ENCODE data around the gene RAP1GDS1. TPM values are rescaled to one million over a fixed set of nuclear protein-coding genes. Genes with fewer than 3 reads are reported as not detected.

The RAP1GDS1 gene
- total and polyA plus RNA-seq, 7 donors: 5.6 to 12.4 (median 9.9) TPM

GRCh38 chr4:98232202-98232601, 29.0 kb upstream of the RAP1GDS1 start:
- DNase-seq (no peak), ATAC-seq (no peak)
- Histone ChIP-seq H3K4me3 (no peak overlapping the region), H3K9me3 (no peaks in the 10 kb centered on the region), H3K27ac (no peak overlapping the region), H3K4me1 (no peaks in the 10 kb centered on the region), H3K36me3 (ENCODE audit: insufficient read depth in 1 of 2, low read depth in 1 of 2) (no peaks in the 10 kb centered on the region), H3K27me3 (ENCODE audit: insufficient read depth in 3 of 3, low read length in 2 of 3) (no peaks in the 10 kb centered on the region)
- TF ChIP-seq, protein P1, sequence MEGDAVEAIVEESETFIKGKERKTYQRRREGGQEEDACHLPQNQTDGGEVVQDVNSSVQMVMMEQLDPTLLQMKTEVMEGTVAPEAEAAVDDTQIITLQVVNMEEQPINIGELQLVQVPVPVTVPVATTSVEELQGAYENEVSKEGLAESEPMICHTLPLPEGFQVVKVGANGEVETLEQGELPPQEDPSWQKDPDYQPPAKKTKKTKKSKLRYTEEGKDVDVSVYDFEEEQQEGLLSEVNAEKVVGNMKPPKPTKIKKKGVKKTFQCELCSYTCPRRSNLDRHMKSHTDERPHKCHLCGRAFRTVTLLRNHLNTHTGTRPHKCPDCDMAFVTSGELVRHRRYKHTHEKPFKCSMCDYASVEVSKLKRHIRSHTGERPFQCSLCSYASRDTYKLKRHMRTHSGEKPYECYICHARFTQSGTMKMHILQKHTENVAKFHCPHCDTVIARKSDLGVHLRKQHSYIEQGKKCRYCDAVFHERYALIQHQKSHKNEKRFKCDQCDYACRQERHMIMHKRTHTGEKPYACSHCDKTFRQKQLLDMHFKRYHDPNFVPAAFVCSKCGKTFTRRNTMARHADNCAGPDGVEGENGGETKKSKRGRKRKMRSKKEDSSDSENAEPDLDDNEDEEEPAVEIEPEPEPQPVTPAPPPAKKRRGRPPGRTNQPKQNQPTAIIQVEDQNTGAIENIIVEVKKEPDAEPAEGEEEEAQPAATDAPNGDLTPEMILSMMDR (IDR thresholded peaks at IDR 0.05): no peak
- intact Hi-C loops (cut with DNase I): no loop called here
- 52 to 60% (median 53%) methylated on average over 3 of the region's 3 CpGs for WGBS, 3 donors

GRCh38 chr4:98237204-98237603, 24.0 kb upstream of the RAP1GDS1 start:
- Histone ChIP-seq H3K27me3 (ENCODE audit: insufficient read depth in 3 of 3, low read length in 2 of 3) (no peaks in the 10 kb centered on the region), H3K4me3 (no peak overlapping the region), H3K36me3 (ENCODE audit: insufficient read depth in 1 of 2, low read depth in 1 of 2) (no peaks in the 10 kb centered on the region), H3K27ac (no peak overlapping the region), H3K9me3 (no peaks in the 10 kb centered on the region), H3K4me1 (no peaks in the 10 kb centered on the region)
- TF ChIP-seq, protein P1 (IDR thresholded peaks at IDR 0.05): no peak
- 75 to 76% (median 76%) methylated on average over 3 of the region's 3 CpGs for WGBS, 3 donors
- ATAC-seq (no peak), DNase-seq (no peak)
- intact Hi-C loops (cut with DNase I): no loop called here

GRCh38 chr4:98242063-98242462, 19.1 kb upstream of the RAP1GDS1 start:
- no peak overlapping the region for H3K27ac ChIP-seq
- TF ChIP-seq, protein P1 (IDR thresholded peaks at IDR 0.05): no peak
- WGBS, 3 donors: 92 to 97% (median 95%) methylated on average over 1 of the region's 1 CpG

GRCh38 chr4:98242538-98242937, 18.6 kb upstream of the RAP1GDS1 start:
- Histone ChIP-seq H3K4me3 (no peak overlapping the region), H3K4me1 (no peaks in the 10 kb centered on the region), H3K27ac (no peak overlapping the region), H3K36me3 (ENCODE audit: insufficient read depth in 1 of 2, low read depth in 1 of 2) (no peaks in the 10 kb centered on the region), H3K27me3 (ENCODE audit: insufficient read depth in 3 of 3, low read length in 2 of 3) (no peaks in the 10 kb centered on the region), H3K9me3 (no peaks in the 10 kb centered on the region)
- WGBS, 3 donors: 67 to 72% (median 68%) methylated on average over 2 of the region's 2 CpGs
- no peak for DNase-seq
- TF ChIP-seq, protein P1 (IDR thresholded peaks at IDR 0.05): no peak
- ATAC-seq: no peak
- intact Hi-C loops (cut with DNase I): no loop called here

More at GRCh38 chr4:98242063-98242462, 19.1 kb upstream of the RAP1GDS1 start:
- H3K27me3 ChIP-seq (ENCODE audit: insufficient read depth in 3 of 3, low read length in 2 of 3): no peaks in the 10 kb centered on the region
- ATAC-seq (no peak), DNase-seq (no peak)
- H3K36me3 ChIP-seq (ENCODE audit: insufficient read depth in 1 of 2, low read depth in 1 of 2): no peaks in the 10 kb centered on the region
- H3K4me1 ChIP-seq: no peaks in the 10 kb centered on the region
- H3K9me3 ChIP-seq: no peaks in the 10 kb centered on the region
- no peak overlapping the region for H3K4me3 ChIP-seq
- intact Hi-C loops (cut with DNase I): no loop called here

GRCh38 chr4:98245226-98245625, 16.0 kb upstream of the RAP1GDS1 start:
- no peak for ATAC-seq
- Histone ChIP-seq H3K9me3 (no peaks in the 10 kb centered on the region), H3K27me3 (ENCODE audit: insufficient read depth in 3 of 3, low read length in 2 of 3) (no peaks in the 10 kb centered on the region), H3K4me3 (no peak overlapping the region), H3K27ac (no peak overlapping the region), H3K4me1 (no peaks in the 10 kb centered on the region), H3K36me3 (ENCODE audit: insufficient read depth in 1 of 2, low read depth in 1 of 2) (no peaks in the 10 kb centered on the region)
- intact Hi-C loops (cut with DNase I): no loop called here
- DNase-seq: no peak
- WGBS, 3 donors: 69 to 80% (median 74%) methylated on average over 4 of the region's 4 CpGs
- TF ChIP-seq, protein P1 (IDR thresholded peaks at IDR 0.05): no peak
